OCI-LY3 (cell line): ENCODE measurements around the gene RNU6-1.

Experiments
- CTCF ChIP-seq: fragments of 200-600, 300-600 bp; sonication (generic); IDR thresholded peaks from 2 replicates; pipeline ENCODE4 v1.5.1; 2014; ENCODE audit warnings: antibody characterized with exemption, low read length, low read depth
- EZH2phosphoT487 ChIP-seq: fragments of 200-600 bp; shearing (Covaris generic); IDR thresholded peaks from 2 replicates; pipeline ENCODE4 v1.6.1; 2018; ENCODE audit warnings: antibody characterized with exemption, mixed run types, low read depth

- TF ChIP-seq CTCF (no peak), EZH2phosphoT487 (no peak)
Observed at GRCh38 chr15:67880651-67881182, 40.9 kb upstream of the RNU6-1 start.
